CD4-positive, alpha-beta T cell treated with Interleukin-21 for 1 hour (primary cell): ENCODE results near the gene APBB2.

Source experiments
- DNase-seq: peaks from one replicate; pipeline ENCODE4 v3.0.0-alpha.2; 2020

Gene APBB2

DNA sequence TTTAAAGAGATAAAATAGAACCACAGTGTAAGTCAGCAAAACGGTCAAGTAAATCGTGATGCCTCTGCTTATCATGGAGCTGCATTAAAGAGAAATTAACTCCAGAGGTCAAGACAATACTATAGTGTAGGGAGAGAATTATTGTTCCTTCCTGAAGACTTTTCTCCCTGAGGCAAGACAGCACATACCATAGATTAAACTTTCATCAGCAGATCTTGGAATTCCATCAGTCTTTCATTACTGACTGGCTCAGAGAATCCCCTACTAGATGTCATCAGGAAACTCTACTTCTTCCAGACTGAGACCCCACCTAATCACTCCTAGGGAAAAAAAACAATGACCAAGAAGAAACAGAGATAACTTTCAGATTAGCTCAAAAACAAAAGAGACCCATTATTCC lies 333.2 kb downstream of the APBB2 start:
- DNase-seq, result no peak

DNA sequence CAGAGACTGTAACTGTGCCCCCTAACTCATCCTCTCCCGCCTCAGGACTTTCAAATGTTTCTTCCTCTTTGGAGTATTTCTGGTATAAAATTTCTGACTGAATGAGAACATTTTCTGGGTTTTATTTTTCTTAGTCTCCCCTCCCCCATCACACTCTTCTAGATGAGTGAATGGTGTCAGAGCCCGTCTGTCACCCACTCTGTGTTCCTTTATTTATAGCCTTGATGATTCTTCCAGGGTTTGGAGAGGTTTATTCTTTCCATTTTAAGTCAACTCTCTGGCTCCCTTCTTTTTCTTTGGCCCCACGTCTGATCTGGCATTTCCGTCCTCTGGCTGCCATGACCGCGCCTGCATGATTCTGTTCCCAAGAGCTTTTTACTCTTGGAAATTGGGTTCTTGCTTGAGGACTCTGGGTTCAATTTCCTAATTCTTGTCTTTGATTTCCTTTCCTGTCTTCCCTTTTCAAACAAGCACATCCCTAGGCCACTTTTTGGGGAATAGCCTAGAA lies 335.7 kb downstream of the APBB2 start:
- DNase-seq, result no peak

DNA sequence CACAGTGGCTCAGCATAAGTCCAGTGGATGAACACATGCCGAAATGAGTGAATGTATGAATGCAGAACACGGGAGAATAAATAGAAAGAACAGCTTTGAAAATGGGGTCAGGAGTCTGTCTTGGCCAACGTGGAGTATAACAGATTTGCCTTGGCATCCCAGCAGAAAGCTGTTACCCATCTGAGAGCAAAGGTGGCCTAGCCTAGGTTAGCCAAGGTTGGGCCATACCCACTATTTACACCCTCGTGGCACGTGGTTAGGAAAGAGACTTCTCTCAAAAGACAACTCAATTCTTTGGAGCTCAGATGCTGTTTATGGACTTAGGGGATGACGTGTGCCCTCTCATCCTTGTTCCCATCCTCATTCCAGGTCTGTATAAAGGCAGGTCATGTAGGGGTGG lies 337.3 kb downstream of the APBB2 start:
- no peak for DNase-seq

DNA sequence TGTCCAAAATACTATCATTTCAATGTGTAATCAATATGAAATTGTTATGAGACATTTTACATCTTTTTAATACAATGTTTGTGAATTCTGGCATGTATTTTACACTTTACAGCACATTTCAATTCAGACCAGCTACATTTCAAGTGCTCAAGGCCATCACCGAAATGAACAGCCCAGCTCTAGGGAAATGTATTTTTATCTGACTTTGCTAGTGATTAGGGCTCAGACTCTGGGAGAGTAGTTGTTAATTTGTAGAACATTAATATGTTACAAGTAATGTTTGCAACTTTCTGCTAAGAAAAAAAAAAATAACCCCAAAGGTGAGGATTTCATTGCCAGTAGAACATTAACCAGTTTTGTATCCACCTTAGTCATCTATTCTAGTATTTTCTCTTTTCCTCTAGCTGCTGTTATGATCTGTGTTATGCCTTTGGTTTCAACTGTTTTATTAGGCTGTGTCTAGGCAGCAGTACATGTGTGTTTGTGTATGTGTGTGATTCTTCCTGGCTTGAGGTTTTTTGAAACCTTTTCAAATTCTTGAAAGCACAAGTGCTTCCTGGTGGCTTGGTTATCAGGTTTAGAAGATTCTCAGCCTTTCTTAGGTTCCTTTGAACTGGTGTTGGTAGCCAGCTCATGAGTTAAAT lies 338.7 kb downstream of the APBB2 start:
- no peak for DNase-seq

DNA sequence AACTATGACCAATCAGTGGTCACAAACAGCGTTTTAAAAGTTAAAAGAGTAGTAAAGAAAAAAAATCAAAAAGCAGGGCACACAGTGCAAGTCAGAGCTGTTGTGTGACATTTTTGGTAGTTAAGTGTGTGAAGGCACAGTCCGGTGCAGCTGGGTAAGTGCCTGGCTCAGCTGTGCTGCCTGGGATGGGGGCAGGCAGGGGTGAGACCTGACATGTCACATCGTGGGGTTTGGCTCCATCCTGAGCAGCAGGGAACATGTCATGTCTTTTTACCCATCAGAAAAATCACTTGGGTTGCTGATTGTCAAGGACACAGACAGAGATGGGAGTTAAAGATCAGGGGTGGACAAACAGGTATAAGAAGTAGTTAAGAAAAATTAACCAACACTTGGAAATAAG lies 339.4 kb downstream of the APBB2 start:
- no peak for DNase-seq

DNA sequence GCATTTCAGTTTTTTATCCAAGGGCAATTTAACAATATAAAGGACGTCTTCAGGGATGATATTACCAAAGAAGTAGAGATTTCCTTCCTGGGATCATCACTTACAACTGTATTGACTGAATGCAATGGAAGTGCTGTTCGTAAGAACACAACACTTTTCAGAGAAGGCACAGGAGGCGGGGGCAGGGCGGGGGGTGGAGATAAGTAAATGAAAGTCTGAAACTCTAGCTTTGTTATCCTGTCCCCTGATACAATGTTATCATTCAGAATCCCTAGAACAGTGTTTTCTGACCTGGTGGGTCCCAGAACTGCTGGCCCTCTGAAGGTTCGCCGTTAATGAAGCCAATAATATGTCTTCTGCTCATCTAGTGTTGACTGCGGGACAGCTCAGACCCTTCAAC lies 340.0 kb downstream of the APBB2 start:
- no peak for DNase-seq

DNA sequence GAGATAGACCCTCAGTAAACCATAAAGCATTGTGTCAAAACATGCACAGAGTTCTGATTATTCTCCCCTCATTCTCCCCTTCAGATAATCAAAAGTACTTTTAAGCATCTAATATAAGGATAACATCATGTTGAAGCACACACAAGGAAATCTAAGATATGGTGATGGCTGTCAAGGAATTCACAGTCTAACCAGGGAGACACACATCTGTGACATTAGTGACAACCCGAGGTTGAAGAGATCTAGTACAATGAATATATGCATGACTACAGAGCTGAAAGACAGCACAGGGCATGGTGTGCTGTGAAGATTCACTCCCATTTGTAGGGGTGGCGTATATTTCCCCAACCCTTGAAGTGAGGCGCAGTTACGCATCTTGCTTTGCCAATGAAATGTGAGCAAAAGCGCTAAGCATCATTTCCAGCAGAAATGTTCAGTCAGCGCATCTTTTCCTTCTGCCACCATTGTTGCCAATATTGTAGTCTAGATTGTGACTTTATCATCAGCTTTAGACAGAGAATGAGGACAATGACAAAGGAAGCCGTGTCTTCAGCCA lies 342.6 kb downstream of the APBB2 start:
- no peak for DNase-seq

DNA sequence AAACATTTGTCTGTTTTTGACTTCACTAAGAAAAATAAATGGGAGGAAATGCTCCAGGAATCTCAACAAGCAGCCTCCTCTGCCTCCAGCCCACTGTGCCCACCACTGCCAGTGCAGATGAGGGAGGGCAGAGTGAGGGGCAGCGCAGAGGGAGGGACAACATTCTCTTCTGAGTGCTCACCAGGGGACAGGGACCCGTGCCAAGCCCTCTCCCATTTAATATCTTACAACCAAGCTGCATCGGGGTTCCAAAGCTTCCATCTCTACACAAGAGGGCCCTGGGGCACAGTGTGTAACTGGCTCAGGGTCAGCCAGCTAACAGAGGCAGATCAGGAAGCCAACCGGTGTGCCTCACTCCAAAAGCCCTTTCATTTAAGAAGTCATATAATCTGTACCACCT lies 344.2 kb downstream of the APBB2 start:
- no peak for DNase-seq

DNA sequence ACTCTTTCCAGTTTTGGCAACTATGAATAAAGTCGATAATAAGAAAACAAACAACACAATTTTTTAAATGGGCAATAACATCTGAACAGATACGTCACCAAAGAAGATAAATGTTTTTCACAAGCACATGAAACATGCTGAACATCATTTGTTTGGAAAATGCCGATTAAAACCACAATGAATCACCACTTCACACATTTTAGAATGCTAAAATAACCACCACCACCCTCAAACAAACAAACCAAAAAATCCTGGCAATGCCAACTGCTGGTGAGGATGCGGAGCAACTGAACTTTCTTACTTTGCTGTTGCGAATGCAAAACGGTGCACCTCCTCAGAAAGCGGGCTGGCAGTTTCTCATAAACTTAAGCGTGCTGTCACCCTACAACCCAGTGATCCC lies 348.6 kb downstream of the APBB2 start:
- no peak for DNase-seq

DNA sequence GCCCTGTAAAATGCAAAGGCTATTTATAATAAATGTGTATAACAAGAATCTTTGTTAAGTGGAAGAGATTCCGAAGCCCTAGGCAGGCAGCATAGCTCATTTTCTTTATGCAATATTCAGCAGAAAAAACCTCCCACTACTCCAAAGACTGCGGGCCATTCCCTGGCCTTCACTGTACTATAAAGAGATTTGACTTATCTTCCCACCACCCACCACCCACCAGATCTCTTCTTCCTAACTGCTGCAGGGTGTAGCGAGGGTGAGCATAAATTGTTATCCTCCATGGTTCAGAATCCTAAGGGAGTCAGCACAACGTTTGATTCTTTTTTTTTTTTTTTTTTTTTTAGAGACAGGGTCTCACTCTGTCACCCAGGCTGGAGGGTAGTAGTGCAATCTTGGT lies 349.8 kb downstream of the APBB2 start:
- DNase-seq, result no peak

DNA sequence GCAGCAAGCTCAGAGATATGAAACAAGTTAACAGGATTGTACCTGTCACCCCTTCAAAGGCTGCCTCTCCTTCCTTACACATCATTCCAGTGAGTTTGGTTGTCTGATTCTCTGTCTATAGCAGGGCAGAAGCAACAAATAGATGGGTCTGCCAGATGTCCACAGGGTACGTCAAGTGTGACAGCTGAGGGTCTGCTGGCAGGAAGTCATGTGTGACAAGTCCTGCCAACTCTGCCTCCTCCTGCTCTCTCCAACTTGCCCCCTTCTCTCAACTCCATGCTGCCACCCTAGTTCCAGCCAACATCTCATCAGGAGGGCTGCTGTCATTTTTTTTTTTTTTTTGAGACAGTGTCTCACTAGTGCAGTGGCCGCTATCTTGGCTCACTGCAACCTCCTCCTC lies 355.4 kb downstream of the APBB2 start:
- no peak for DNase-seq

DNA sequence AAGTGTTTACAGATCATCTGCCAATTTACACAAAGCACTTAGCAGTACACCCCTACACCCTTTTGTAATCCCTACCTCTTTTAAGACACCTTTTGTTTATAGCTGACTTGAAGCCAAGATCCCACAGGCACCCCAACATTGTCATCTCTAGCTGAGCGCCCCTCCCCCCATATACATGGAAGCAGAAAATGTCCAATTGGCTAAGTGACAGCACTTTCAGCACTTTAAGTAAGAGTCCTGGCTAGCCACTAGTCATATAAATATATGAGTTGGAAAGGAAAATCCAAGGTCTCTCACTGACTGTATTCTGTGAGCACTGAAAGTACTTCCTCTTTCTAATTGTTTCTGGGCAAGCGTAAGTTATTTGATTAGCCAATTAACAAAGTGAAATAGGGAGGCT lies 356.4 kb downstream of the APBB2 start:
- no peak for DNase-seq

DNA sequence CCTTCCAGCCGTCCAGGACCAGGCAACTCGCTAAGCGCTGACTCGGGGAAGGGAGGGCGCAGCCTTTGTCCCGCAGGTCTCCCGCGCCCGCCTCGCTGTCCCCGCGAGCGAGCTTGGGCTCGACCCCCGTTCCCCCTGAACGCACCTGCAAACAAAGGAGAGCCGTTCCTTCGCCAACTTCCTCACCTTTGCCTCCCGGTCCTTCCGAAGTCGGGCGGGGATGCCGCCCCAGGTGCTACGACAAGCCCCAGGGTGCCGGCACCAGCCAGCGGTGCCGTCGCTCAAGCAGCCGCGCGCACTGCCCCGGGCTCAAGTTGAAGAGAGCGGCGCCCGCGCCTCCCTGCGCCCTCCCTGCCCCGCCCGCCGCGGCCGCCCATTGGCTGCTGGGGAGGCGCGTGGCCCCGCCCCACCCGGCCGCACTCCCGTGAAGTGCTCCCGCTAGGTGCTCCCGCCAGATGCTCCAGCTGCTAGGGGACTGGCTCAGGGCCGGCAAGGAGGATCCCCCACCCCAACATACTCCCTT lies 357.4 kb downstream of the APBB2 start:
- peak; percentile 28 for DNase-seq

DNA sequence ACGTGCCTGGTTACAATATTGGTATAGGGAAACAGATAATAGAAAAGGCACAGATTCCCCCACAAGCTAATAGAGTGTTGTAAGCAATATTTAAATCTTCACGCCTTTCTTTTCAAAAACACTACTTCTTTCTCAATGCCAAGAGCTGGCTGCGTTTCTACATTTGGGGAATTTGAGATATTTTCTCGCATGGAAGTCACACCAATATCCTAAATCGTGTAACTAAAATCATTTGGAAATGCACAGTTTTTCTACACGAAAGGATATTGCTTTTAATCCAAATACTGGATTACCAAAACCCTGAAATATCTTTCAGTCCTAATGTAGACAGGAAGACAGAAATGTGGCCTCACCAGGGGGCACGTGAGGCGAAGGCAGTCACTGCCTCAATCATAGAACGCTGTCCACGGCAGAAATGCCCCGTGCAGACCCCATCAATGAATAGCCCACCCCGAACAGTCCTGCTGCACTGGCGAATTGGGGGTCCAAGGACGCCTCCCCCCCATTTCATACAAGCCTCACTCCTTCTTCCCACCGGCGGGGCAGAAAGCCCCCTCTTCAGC lies 358.0 kb downstream of the APBB2 start:
- no peak for DNase-seq

DNA sequence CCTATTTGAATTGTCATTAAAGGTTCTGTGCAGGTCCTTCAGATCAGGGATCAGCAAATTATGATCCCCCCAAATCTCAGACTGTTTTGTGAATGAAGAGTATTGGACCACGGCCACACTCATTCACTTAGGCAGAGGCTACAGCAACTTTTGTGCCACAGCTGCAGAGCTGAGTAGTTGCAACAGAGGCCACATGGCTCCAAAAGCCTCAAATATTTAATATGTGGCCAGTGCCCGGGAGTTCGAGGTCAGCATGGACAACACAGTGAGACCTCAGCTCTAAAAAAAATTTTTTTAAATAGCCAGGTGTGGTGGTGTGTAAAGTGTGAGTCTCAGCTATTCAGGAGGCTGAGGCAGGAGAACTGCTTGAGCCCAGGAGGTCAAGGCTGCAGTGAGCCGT lies 363.8 kb downstream of the APBB2 start:
- no peak for DNase-seq

DNA sequence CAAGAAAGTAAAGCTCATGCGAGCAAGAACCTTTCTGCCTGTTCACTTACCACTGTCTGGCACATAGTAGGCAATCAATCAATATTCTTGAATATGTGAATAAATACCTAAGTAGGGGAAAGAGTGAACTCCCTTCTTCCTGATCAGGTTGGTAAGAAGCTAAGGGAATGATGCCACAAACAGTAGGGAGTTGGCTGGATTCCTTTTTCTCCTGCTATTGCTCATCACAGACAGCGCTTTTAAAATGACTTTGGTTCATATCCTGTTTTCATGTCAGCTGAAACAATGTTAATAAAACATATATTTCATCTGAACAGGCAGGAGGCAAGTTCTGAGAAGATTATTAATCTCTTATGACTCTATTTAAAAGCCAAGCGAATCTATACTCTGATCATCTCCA lies 365.4 kb downstream of the APBB2 start:
- no peak for DNase-seq

DNA sequence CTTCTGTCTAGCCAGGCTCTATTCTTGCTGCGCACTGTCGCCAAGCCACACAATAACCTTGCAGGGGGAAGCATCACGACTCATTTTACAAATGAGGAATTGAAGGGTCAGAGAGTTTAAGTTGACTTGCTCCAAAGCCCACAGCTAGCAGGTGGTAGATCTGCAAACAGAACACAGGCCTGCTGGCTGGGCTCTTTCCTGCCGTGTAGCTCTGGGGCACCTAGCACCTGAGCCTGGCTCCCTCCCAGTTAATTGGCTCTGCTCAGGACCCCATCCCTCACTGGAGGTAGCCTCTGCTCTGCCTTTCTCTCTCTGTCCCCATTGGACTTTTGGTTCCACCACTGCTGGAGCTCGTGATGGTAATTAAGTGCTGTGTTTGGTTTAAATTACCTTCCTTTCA lies 366.1 kb downstream of the APBB2 start:
- DNase-seq, result no peak

DNA sequence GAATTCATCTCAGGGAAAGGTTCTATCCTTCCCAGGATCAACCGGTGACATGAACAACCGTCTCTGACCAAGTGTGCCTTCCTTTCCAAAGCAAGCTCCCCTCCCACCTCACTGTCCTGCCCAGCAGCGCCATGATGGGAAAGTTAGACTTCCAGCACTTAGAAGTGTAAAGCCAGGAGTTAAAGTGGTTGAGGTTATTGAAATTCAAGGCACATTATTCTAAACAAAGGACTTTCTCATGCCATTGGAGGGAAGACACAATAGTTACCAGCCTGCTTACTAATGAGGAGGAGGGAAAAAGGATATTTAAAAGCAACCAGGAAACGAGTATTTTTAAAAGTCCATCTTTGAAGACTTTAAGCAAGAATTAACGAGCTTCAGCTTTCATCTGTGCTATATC lies 367.8 kb downstream of the APBB2 start:
- DNase-seq, result no peak

DNA sequence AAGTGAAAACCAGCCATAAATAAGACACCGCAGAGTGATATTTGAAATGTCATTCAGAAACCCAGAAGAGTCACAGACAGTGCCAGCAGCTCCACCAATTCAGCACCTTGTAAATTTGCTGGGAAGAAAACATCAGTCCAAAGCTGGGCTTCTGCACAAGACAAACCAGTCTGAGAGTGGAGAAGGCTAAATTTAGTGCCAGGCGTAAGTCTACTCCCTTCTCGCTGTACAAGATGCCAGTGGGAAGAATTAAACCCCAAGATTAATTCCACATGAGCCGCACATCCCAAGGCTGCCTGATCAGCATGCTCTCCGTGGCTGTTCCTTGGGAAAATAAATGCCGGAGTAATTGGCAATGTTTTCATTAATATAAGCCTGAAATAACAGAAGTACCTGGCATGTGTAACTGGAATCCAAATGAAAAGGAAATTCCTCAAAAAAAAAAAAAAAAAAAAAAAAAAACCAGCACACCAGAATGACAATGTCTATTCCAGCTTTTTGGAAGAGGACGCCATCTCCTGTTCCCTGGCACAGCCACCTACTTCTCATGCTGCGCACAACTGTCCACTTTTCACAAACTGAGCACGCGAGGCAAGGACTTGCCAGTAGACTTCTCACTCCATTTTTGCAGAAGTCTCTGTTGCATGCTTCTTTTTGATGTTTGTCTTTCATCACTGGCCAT lies 369.0 kb downstream of the APBB2 start:
- no peak for DNase-seq

DNA sequence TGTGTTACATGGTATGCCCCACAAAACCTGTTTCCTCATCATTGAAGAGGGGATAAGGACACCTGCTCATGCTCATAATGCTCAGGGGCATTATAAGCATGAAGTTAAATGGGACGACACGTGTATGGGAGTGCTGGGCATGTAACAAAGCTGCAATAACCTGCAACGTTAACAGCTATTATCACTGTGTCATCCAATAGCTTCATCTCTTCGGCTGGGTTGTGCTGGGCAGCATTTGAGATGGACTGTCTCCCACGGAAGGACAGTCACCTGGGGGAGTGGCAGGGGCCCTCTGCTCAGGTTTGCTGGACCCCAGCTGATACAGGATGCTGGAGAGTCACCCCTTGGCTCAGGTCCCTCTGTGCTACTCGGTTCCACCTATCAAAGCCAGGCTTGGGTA lies 370.1 kb downstream of the APBB2 start:
- DNase-seq, result no peak

DNA sequence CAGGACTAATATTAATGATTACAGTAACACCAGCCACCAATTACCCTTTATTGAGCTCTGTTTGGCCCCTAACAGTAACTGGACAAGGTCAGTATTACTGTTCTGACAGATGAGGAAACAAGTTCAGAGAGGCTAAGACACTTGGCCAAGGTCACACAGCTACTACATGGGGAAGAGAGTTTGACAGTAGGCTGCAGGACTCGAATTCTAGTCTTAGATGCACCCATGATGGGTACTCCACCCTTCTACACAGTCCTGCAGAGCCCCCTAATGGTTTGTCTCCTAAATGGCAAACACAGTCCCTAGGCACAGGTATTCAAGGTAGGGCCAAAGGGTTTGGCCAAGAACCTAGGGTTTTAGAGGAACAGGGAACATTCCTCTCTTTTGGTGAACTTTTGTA lies 370.6 kb downstream of the APBB2 start:
- peak; percentile 37 for DNase-seq

DNA sequence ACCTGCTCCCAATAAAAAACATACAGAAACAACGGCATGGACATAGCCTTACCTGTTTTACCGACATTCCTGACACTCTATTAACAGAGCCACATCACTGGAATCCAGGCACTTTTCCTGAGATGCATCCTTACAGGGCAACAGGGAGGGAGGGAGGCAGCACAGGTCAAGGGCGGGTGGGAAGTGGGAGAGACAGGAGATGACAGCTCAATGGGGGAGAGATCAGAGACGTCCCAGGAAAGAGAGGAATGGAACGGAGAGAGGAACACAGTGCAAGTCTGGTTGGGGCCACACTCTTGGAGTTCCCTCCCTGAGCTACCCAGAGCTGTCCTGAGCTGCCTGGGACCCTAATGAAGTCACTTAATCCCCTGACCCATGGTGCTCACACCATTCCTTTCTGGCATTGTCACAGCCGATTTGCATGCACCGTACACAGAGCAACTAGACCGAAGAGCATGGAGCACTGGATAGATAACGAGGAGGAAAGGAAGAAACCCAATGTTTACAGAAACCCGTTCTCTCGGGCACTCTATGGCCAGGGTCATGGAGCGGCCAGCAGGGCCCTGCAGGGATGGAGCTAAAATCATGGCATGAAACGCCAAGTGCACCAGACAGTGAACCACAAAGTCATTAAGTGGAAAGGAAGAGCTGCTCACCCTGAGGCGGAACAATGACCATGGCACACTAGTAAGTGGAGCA lies 371.5 kb downstream of the APBB2 start:
- no peak for DNase-seq

DNA sequence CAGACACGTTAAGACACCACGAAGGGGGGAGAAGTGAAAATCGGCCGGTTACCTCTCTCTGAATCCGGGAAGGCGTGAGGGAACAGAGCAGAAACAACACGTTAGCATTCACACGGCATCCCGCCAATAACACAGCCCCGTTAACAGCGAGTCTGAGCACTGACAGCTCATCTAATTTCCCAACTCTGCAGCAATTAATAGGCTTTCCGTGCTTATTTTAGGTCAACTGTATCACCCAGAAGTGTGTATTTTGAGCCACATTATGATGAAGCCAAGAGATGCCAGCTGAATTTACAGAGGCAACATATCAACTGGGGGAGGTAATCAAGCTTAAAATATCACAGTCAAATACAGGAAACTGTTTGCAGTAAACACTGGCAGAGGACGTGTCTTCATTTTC lies 372.0 kb downstream of the APBB2 start:
- DNase-seq, result no peak
